ENCODE measurements around the gene SYNPO.
A peak's percentile ranks its signal among the peaks of the same experiment; 100 is the strongest.

The SYNPO gene

DNA sequence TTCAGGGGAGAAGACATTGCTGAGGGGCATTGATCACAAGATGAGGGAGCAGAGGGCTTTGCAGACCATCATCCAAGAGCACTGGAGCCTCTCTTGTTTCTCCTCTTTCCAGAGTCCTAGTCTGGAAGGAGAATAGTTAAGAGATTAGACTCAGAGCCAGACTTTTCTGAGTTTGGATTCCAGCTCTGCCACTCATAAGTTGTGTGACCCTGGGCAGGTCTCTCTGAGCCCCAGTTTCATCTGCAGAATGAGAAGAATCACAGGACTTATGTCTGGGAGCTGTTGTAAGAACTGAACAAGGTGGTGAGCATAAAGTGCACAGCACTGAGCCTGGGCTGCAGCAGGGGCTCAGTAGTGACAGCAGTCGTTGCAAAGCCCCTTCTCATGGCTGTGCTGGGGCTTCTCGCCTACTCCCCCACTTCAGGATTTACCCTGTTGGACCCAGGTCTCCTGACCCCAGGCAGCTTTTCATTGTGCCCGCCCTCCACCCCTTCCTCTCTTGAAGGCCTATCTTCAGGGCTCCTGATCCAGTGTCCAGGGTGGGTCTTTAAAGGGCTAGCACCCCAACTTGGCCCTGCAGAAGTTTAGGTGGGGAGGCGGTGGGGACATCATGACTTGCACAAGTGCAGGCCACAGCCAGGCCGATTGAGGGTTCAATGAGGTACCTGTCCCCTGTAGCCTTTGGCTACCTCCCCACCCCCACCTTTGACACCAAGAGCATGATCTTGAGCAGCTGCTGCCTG is 1.5 kb downstream of the SYNPO start:
- DNase-seq (ENCODE audit: low spot score), result no peak

DNA sequence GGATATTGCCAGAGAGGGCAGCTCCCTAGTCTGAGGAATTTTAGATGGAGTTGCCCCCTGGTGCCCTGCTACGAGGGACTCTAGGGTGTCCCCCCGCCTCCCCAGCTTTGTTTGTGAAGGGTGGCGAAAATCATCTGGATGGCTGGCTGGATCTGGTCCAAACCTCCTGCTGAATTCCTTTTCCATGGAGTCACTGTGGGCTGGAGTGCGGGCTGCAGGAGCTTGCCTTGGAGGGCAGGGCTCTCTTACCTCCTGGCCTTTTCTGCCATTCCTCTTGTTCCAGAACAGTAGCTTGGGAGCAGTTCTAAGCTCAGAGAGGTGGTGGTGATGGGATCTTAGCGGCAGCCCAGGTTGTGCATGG is 2.1 kb downstream of the SYNPO start:
- DNase-seq (ENCODE audit: low spot score), result no peak

DNA sequence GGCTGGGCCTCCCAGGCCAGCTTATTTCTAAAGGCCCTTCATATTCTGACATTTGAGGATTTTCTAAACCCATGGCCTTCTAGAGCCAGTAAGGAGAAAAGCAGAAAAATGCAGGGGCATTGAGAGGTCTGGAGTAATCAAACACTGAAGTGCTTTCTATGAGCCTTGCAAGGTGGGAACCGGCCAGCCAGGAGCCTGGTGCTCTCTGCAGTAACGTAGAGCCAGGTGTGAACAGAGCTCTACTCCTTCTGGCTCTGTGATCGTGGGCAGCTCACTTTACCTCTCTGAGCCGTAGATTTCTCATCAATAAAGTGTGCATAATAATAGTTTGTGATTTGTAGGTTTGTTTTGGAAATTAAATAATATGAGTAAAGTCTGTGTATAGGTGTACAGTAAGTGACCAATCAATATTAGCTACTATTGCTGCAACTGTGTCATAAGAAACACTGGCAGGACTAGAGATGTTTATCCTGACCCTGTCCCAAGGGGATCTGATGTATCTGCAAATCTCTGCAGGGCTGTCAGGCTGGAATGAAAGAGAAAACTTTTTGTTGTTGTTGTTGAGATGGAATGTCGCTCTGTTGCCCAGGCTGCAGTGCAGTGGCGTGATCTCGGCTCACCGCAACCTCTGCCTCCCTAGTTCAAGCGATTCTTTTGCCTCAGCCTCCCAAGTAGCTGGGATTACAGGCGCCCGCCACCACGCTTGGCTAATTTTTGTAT is 2.7 kb downstream of the SYNPO start:
- DNase-seq (ENCODE audit: low spot score), result no peak

DNA sequence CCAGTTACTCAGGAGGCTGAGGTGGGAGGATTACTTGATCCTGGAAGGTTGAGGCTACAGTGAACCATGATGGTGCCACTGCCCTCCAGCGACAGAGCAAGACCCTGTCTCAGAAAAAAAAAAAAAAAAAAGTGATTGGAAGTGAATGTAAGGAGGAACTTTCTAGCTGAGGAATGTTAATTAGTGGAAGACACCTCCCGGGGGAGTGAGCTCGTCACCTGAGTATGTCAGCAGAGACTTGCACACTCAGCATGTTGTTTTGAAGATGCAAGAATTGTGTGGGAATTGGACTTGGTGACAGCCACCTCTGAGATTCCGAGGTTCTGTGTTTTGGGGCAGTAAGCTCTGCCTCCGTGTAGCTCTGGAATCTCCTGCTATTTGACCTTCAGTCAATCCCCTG is 3.6 kb downstream of the SYNPO start:
- DNase-seq (ENCODE audit: low spot score), result no peak

DNA sequence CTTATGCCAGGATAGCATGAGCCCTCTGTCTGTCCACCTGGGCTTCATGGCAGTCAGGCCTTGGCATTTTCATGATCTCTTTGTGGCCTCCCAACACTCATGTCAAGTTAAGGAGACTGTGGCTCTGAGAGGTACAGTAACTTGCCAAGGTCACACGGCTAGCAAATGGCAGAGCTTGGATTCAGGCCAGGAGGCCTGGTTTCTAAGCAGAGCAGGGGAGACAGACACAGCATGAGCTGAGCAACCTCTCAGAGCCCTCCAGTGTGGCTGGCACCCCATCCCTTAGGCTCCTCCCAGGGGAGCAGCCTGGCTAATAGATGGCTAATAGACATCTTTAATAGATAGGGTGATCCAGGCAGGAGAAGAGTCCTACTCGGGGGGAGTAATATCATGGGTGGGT is 4.1 kb downstream of the SYNPO start:
- DNase-seq (ENCODE audit: low spot score), result no peak

DNA sequence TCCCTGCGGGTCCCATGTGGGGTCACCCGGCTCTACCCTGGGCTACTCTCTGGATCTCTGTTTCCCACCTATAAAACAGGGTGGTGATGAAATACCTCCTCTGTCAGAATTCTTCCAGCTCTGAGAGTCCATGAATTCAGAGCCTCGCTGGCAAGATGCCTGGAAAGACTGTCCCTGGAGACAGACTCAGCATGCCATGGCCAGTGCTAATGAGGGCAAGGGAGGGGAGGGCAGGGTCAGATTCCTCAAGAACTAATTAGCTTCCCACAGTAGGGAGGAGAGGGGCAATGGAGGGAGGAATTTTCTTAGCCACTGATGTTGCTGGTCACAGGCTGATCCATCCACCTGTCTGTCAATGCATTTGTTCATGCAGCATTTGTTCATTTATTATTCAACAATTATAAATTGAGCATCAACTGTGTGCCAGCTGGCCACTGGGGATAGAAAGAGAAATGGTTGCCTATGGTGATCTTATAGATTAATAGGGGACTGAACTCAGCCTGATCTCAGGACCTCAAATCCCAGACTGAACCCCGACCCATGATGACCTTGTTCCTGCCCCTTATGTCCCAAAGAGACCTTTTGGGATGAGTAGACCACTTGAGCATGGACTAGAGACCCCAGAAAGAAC is 4.7 kb downstream of the SYNPO start:
- peak; percentile 24 for DNase-seq (ENCODE audit: low spot score)

DNA sequence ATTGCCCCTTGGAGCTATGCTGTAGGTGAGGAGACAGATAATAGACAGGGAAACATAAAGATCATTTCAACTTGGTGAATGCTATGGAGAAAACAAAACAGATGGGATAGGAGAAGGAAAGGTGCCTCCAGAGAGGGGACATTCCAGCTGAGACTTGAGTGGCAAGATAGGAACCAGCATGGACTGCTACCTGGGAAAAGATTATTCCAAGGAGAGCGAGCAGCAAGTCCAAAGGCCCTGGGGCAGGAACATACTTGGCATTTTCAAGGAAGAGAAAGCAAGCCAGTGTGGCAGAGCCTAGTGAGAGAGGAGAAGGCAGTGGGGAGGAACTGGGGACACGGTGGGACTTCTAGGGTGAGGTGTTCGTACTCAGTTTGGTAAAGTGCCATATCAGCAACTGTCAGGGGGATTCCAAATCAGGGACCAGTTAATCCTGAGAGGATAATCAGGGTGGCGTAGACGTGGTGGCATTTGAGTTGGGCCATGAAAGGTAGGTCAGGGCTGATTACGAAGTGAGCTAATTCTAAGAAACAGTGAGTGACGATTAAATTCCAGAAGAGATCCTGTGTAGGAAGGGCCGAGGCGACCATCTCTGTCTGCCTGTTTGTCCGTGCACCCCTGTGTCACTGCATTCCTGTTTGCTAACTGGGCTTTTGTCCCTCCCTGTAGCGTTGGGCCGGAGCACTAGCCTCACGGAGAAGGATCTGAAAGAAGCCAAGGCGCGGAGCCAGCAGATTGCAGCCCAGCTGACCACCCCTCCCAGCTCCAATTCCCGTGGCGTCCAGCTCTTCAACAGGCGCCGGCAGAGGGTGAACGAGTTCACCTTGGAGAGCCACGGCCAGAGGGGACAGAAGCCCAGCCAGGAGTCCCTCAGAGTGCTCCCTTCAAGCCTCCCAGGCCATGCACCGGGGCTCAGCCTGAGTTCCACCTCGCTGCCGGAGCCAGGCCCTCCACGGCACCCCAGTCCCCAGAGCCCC is 7.1 kb downstream of the SYNPO start:
- no peak for DNase-seq (ENCODE audit: low spot score)

DNA sequence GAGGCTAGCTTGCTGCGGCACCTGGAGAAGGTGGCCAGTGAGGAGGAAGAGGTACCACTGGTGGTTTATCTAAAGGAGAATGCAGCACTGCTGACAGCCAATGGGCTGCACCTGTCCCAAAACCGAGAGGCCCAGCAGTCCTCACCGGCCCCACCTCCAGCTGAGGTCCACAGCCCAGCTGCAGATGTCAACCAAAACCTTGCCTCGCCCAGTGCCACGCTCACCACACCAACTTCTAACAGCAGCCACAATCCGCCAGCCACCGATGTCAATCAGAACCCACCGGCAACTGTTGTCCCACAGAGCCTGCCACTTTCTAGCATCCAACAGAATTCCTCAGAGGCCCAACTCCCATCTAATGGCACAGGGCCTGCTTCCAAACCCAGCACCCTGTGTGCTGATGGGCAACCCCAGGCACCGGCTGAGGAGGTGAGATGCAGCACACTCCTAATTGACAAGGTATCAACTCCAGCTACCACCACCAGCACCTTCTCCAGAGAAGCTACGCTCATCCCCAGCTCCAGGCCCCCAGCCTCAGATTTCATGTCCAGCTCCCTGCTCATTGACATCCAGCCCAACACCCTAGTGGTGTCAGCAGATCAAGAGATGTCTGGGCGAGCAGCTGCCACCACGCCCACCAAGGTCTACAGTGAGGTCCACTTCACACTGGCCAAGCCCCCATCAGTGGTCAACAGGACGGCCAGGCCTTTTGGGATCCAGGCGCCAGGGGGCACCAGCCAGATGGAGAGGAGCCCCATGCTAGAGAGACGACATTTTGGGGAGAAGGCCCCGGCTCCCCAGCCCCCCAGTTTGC is 8.0 kb downstream of the SYNPO start:
- no peak for DNase-seq (ENCODE audit: low spot score)

DNA sequence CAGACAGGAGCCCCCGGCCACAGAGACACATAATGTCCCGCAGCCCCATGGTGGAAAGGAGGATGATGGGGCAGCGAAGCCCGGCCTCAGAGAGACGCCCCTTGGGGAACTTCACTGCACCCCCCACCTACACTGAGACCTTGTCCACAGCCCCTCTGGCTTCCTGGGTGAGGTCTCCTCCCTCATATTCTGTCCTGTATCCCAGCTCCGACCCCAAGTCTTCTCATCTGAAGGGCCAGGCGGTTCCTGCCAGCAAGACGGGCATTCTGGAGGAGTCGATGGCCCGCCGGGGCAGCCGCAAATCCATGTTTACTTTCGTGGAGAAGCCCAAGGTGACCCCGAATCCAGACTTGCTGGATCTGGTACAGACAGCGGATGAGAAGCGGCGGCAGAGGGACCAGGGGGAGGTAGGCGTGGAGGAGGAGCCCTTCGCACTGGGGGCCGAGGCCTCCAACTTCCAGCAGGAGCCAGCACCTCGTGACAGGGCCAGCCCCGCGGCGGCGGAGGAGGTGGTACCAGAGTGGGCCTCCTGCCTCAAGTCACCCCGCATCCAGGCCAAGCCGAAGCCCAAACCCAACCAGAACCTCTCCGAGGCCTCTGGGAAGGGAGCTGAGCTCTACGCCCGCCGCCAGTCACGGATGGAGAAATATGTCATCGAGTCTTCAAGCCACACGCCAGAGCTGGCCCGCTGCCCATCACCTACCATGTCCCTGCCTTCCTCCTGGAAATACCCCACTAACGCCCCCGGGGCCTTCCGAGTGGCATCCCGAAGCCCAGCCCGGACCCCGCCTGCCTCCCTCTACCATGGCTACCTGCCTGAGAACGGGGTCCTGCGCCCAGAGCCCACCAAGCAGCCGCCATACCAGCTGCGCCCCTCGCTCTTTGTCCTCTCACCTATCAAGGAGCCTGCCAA is 8.9 kb downstream of the SYNPO start:
- DNase-seq (ENCODE audit: low spot score), result no peak

DNA sequence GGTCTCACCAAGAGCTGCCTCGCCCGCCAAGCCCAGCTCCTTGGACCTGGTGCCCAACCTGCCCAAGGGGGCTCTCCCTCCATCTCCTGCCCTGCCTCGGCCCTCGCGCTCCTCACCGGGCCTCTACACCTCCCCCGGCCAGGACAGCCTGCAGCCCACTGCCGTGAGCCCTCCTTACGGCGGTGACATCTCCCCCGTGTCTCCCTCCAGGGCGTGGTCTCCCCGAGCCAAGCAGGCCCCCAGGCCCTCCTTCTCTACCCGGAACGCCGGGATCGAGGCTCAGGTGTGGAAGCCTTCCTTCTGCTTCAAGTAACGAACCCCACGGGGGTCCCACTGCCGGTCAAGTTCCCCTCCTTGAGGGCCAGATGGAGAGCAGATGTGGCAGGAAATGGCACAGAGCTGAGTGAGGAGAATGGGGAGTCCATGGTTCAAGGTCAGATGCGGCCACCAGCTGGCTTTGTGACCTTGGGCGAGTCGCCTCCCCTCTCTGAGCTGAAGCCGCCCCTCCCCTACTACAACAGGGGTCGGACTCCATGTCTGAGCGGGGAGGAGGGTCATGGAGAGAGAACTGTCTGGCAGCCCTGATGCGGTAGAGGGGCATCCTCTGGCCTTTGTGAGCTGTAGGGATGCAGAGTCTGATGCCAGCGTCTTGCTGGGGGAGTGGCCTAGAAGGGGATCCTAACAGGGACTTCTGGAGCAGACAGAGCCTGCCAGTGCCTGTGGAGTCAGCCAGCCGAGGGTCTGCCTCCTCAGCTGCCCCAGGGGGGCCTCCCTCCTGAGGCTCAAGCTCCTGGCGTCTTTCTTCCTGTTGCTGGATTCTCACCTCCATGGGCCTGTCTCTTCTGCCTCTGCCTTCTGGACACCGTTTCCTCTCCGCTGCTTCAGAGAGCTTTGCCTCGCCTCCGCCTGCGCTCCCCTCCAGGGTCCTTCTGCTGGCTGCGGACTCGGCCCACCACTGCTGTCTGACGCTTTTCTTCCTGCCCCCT is 9.9 kb downstream of the SYNPO start:
- no peak for DNase-seq (ENCODE audit: low spot score)

DNA sequence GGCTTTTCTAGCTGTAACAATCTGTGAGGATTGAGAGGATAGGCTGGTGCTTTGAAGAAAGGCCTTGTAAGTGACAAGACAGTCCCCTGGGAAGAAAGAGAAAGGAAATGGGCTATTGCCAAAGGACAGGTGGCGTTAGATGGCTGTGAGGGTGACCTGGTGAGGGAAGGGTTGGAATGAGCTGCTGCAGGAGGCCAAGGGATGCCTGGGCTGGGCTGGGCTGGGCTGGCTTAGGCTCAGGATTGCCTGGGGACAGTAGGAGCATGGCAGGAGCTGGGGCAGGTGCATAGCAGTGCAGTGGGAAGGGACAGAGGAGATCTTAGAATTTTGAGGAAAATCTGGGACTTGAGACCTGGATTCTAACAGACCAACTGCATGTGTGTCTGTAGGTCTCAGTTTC is 10.9 kb downstream of the SYNPO start:
- DNase-seq (ENCODE audit: low spot score), result no peak

DNA sequence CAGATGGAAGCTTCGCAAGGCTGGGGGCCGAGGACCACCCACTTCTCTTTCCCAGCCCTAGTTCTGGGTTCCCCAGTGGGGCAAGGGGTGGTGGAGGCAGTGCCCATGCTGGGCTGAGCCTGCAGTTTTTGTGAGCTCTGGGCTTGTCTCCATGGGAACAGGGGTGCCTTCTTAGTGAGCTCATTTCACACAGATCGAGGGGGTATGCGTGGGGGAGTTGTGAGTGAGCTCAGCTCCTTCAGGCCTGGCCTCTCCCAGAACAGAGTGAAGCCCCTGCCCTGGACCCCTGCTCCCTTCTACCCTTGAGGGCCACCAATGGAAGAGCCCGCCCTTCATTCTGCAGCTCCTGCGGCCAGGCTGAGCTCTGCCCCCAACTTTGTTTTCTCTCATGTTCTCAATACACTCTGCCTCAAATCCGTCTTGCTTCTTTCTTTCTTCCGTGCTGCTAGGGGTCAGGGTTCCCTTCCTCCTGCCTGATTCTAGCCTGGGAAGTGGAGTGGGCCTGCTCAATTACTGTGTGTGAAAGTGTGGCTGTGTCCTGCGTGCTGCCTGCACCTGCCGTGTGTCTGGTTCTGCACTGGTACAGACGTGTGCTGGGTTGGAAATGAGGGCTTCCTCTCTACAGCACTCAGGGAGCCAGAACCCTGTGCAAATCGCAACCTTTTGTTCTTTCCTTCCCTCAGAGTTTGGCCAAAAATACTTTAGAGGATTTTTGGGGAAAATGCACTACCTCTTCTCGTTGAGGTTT is 11.6 kb downstream of the SYNPO start:
- DNase-seq (ENCODE audit: low spot score), result no peak

DNA sequence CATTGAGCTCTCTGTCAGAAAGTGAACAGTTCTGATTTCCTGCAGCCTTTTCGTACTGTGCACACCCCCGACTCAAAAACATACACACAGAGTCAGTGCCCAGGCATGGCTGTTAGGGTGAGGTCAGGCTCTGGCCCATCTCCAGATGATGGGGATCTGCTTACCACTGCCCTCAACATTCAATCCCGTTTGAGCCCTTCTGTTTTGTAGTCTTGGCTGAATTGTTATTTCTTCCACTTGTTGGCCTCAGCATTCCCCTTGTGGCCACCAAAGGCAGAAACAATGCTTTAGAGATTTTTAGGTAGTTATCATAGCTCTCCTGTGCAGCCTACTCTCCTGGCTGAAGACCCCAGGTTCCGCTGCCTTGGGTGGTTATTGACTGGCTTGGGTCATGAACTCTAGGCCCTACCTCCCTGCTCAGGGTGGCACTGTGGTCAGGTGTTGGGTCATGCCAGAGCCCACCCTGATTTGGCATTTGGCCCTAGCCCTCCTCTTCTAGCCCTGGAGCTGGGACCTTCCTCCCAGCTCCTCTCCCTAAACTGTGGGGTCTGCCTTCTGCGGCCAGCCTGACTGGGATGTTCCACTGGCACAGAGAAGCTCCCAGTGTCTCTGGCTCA is 12.8 kb downstream of the SYNPO start:
- no peak for DNase-seq (ENCODE audit: low spot score)

DNA sequence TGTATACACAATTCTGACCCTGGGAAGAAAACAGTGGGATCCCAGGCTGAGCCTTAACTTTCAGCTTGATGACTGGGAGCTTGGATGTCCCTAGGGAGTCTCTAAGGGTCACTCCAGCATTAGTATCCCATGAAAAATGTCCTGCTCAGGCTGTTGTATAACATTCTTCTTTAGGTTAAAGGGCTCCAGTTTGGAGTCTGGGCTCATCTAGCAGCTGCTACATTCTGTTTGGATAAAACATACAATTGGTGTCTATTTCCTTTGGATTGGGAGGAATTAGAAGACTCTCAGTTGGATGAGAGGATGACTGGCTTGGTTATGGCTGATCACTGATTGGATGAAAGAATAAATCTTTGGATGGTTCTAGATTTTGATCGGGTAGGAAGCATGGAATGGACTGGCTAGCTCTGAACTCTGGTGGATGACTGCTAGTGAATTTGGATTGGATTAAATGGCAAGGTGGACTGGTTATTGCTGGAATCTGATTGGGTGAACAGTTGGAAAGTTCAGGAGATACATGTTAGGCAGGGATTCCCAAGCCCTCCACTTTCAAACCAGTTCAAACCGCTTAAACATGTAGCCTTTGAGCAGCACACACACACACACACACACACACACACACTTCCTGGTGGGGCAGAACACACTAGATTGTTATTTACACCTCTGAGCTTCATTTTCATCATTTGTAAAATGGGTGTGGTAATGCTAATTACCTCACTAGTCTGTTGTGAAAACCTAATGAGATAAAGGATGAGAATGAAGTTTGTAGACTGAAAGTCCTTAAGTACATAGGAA is 13.5 kb downstream of the SYNPO start:
- DNase-seq (ENCODE audit: low spot score), result no peak

DNA sequence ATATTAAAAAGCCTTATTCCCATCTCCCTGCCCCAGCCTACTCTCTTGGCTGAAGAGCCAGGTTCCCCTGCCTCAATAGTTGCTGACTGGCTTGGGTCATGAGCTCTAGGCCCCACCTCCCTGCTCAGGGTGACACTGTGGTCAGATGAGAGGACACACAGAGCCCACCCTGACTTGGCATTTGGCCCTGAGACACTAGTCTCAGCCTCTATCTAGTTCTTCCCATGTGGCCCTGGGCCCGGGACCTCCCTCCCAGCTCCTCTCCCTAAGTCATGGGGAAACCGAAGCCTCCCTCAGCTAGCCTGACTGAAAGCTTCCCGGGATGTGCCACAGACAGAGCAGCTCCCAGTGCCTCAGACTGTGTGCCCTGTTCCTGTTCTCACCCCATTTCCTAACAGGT is 14.8 kb downstream of the SYNPO start:
- no peak for DNase-seq (ENCODE audit: low spot score)

DNA sequence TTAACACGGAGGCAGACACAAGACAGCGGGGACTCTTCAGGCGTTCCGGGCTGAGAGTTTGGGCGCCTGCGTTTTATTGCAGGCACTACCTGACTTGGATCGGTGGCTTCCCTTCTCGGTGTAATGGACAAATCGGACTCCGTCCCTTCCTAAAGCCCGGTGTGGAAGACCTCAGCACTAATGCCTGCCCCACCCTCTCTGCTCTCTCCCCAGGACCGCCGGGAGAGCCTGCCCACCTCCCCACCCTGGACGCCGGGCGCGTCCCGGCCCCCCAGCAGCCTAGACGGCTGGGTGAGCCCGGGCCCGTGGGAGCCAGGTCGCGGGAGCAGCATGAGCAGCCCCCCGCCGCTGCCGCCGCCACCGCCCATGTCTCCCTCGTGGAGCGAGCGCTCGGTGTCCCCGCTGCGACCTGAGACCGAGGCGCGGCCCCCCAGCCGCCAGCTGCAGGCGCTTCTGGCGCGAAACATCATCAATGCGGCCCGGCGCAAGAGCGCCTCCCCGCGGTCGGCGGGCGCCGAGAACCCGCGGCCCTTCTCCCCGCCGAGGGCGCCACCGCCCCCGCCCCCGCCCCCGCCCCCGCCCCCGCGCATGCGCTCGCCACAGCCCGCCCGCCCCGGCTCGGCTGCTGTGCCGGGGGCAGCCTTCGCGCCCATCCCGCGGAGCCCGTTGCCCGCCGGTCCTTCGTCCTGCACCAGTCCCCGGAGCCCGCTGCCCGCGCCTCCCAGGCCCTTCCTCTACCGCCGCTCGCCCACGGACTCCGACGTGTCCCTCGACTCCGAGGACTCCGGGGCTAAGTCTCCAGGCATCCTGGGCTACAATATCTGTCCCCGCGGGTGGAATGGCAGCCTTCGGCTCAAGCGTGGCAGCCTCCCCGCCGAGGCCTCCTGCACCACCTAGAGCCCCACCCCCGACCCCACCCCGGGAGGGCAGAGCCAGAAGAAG is 16.0 kb downstream of the SYNPO start:
- DNase-seq (ENCODE audit: low spot score), result peak; percentile 58
